Hepatocyte (in vitro differentiated cells): ENCODE results near the gene DBT.

Experiments used
- CTCF ChIP-seq: fragments of 200-600 bp; sonication (generic); IDR thresholded peaks from 2 replicates; pipeline ENCODE4 v1.5.1; 2016; ENCODE audit warnings: antibody characterized with exemption, mild to moderate bottlenecking; ENCODE audit not compliant: poor library complexity
- EZH2 ChIP-seq: fragments of 200-600 bp; sonication (generic); IDR thresholded peaks from 2 replicates; pipeline ENCODE4 v1.6.1; 2016; ENCODE audit warnings: antibody characterized with exemption, mild to moderate bottlenecking, borderline replicate concordance

- TF ChIP-seq EZH2 (no peak), CTCF (no peak)
Measured at GRCh38 chr1:100164216-100164615, 85.4 kb downstream of the DBT start.
